Mesothelial cell of epicardium (in vitro differentiated cells): ENCODE results near the gene EGR4. TPM values are rescaled to one million over a fixed set of nuclear protein-coding genes. Genes with fewer than 3 reads are reported as not detected.
A peak's percentile ranks its signal among the peaks of the same experiment; 100 is the strongest.

ENCODE experiments used
- DNase-seq, 2 experiments: peaks; one replicate each; pipeline ENCODE4 v3.0.0; 2021; ENCODE audit warnings: low spot score in 2 of 2; ENCODE audit not compliant: unreplicated experiment in 2 of 2
- H3K27ac Mint-ChIP-seq: 2 replicates; pipeline ENCODE4 v1.8.0; 2021; ENCODE audit warnings: mixed read lengths
- H3K27me3 Mint-ChIP-seq: 2 replicates; pipeline ENCODE4 v1.8.0; 2021; ENCODE audit warnings: low read depth, mixed read lengths
- H3K36me3 Mint-ChIP-seq: 2 replicates; pipeline ENCODE4 v1.8.0; 2021; ENCODE audit warnings: mixed read lengths
- H3K4me1 Mint-ChIP-seq: 2 replicates; pipeline ENCODE4 v1.8.0; 2021; ENCODE audit warnings: mixed read lengths
- H3K4me3 Mint-ChIP-seq: 2 replicates; pipeline ENCODE4 v1.8.0; 2021; ENCODE audit warnings: mild to moderate bottlenecking, moderate library complexity, mixed read lengths
- H3K9me3 Mint-ChIP-seq: 2 replicates; pipeline ENCODE4 v1.8.0; 2021; ENCODE audit warnings: mixed read lengths
- CTCF ChIP-seq: fragments of 200-600 bp; sonication (generic); IDR thresholded peaks from one replicate; pipeline ENCODE4 v1.5.0; 2021; ENCODE audit warnings: antibody characterized with exemption; ENCODE audit not compliant: unreplicated experiment
- total RNA-seq: library from RNA; stranded (reverse); gene quantifications from 3 replicates; pipeline ENCODE4 v1.2.1, GENCODE V29; 2021

Gene EGR4
- total RNA-seq, 1 donor from 2014 or later, result 0.36 TPM

GRCh38 chr2:73282924-73283544 is 10.3 kb downstream of the EGR4 start:
- Mint-ChIP-seq H3K4me1 (peaks cover 5% of the 10 kb centered on the region), H3K27me3 (peaks cover 75% of the 10 kb centered on the region), H3K27ac (no peak overlapping the region)

GRCh38 chr2:73281244-73281643 is 12.1 kb downstream of the EGR4 start:
- no peak for TF ChIP-seq CTCF
- Mint-ChIP-seq H3K9me3 (no peaks in the 10 kb centered on the region), H3K27me3 (peaks cover 69% of the 10 kb centered on the region), H3K36me3 (no peaks in the 10 kb centered on the region), H3K4me1 (peaks cover 5% of the 10 kb centered on the region), H3K27ac (no peak overlapping the region), H3K4me3 (no peak overlapping the region)
- DNase-seq, result no peak

More at GRCh38 chr2:73282924-73283544, 10.3 kb downstream of the EGR4 start:
- Mint-ChIP-seq H3K36me3 (no peaks in the 10 kb centered on the region), H3K4me3 (peak overlapping the region; percentile 68), H3K9me3 (no peaks in the 10 kb centered on the region)
- TF ChIP-seq CTCF, result no peak
- DNase-seq, result no peak

- Mint-ChIP-seq H3K36me3 (no peaks in the 10 kb centered on the region), H3K27me3 (peaks cover 55% of the 10 kb centered on the region), H3K27ac (no peak overlapping the region), H3K4me3 (no peak overlapping the region), H3K9me3 (no peaks in the 10 kb centered on the region), H3K4me1 (peaks cover 5% of the 10 kb centered on the region)
- no peak for DNase-seq
- TF ChIP-seq CTCF, result no peak
Measured at GRCh38 chr2:73279852-73280251, 13.5 kb downstream of the EGR4 start.

- no peak for DNase-seq
- no peak for TF ChIP-seq CTCF
- Mint-ChIP-seq H3K36me3 (no peaks in the 10 kb centered on the region), H3K4me3 (no peak overlapping the region), H3K9me3 (no peaks in the 10 kb centered on the region), H3K27ac (no peak overlapping the region), H3K27me3 (peaks cover 67% of the 10 kb centered on the region), H3K4me1 (peaks cover 10% of the 10 kb centered on the region)
Measured at GRCh38 chr2:73272270-73272669, 21.1 kb downstream of the EGR4 start.

- H3K4me1 Mint-ChIP-seq, result peaks cover 10% of the 10 kb centered on the region
- no peak for TF ChIP-seq CTCF
- H3K27ac Mint-ChIP-seq, result no peak overlapping the region
- DNase-seq, result no peak
- no peaks in the 10 kb centered on the region for H3K36me3 Mint-ChIP-seq
- H3K9me3 Mint-ChIP-seq, result no peaks in the 10 kb centered on the region
- peak overlapping the region; percentile 19 for H3K4me3 Mint-ChIP-seq
- peaks cover 76% of the 10 kb centered on the region for H3K27me3 Mint-ChIP-seq
Measured at GRCh38 chr2:73269686-73270465, 23.5 kb downstream of the EGR4 start.
